K562 (cell line): ENCODE results near the gene RHPN2. TPM values are rescaled to one million over a fixed set of nuclear protein-coding genes. Genes with fewer than 3 reads are reported as not detected.
A peak's percentile ranks its signal among the peaks of the same experiment; 100 is the strongest.

Experiments used
- ATAC-seq: fragments of 200-7000 bp; cut with Tn5 transposase; 3 replicates; pipeline ENCODE4 v1.9.1; 2020; ENCODE audit warnings: moderate library complexity
- BruUV-seq: library from RNA; stranded (reverse); fragments of 400-500 nt; replicated peaks from 2 replicates; lab custom pipeline; 2021; lab: Mats Ljungman, UMichigan
- CTCF ChIA-PET: fragments of 300-600 bp; formaldehyde crosslinking; extraction: SDS; loops from one replicate; lab custom pipeline; 2021; ENCODE audit warnings: low intra/inter-chr PET ratio; lab: Yijun Ruan, JAX
- POLR2A ChIA-PET: fragments of 300-600, 350-650 bp; sonication (Branson Sonifier 250); formaldehyde crosslinking; extraction: SDS; loops from one replicate; lab custom pipeline; 2021; ENCODE audit warnings: antibody characterized with exemption, inconsistent platforms; lab: Yijun Ruan, JAX
- DNase-seq, 4 experiments: peaks; one replicate each; pipeline versions ENCODE4 v3.0.0 to v3.0.0-alpha.2; 2011 to 2018; ENCODE audit warnings: low spot score in 3 of 4, mixed read lengths in 3 of 4; ENCODE audit errors: extremely low read depth in 1 of 4
- FAIRE-seq: peaks from 2 replicates; lab custom pipeline; 2011; peaks lifted over from hg19 to GRCh38; lab: Jason Lieb, UNC
- H2AFZ ChIP-seq: 2 replicates; pipeline ENCODE4 v1.6.0; 2011; ENCODE audit warnings: low read depth, low read length, control low read depth, inconsistent platforms
- H3K27ac ChIP-seq: fragments of 200-600 bp; 3 replicates; pipeline ENCODE4 v1.8.0; 2011; ENCODE audit warnings: low read depth, mild to moderate bottlenecking, control low read depth, inconsistent platforms, low read length, moderate library complexity, mixed read lengths; ENCODE audit errors: extremely low read depth
- H3K27me3 ChIP-seq, 2 experiments: fragments of 300-600 bp in 1 of 2; 2 replicates in 1 of 2; 3 replicates in 1 of 2; pipeline versions ENCODE4 v1.6.0 to v1.8.0; 2011; ENCODE audit warnings: inconsistent platforms in 2 of 2, low read length in 2 of 2, mild to moderate bottlenecking in 1 of 2, mixed read lengths in 1 of 2, moderate library complexity in 1 of 2; ENCODE audit not compliant: control insufficient read depth in 2 of 2, insufficient read depth in 2 of 2
- H3K36me3 ChIP-seq: fragments of 300-600 bp; 3 replicates; pipeline ENCODE4 v1.8.0; 2011; ENCODE audit warnings: mild to moderate bottlenecking, low read length, inconsistent platforms; ENCODE audit not compliant: control insufficient read depth, insufficient read depth
- H3K4me1 ChIP-seq, 2 experiments: fragments of 200-600 bp in 1 of 2; replicated peaks in 1 of 2; 2 replicates in 1 of 2; 3 replicates in 1 of 2; pipeline versions ENCODE4 v1.5.1 to v1.8.0; 2011; ENCODE audit warnings: inconsistent platforms in 2 of 2, low read length in 2 of 2, mild to moderate bottlenecking in 1 of 2, mixed read lengths in 1 of 2, moderate library complexity in 1 of 2; ENCODE audit not compliant: control insufficient read depth in 2 of 2, insufficient read depth in 2 of 2
- H3K4me2 ChIP-seq: 2 replicates; pipeline ENCODE4 v1.6.1; 2011; ENCODE audit warnings: low read length, control low read depth, inconsistent platforms, mixed read lengths; ENCODE audit not compliant: insufficient read depth
- H3K4me3 ChIP-seq: fragments of 200-600 bp; sonication (generic), shearing (Covaris generic); 2 replicates; pipeline ENCODE4 v1.5.1; 2016; ENCODE audit warnings: control low read depth, inconsistent platforms
- H3K79me2 ChIP-seq: fragments of 200-600 bp; 3 replicates; pipeline ENCODE4 v1.8.0; 2011; ENCODE audit warnings: low read length, inconsistent platforms; ENCODE audit not compliant: control insufficient read depth, insufficient read depth
- H3K9ac ChIP-seq, 2 experiments: 2 replicates each; pipeline versions ENCODE4 v1.6.0 to v1.6.1; 2011; ENCODE audit warnings: low read depth in 2 of 2, low read length in 2 of 2, control low read depth in 1 of 2, inconsistent platforms in 1 of 2, mild to moderate bottlenecking in 1 of 2, mixed read lengths in 1 of 2; ENCODE audit not compliant: insufficient read depth in 1 of 2
- H3K9me1 ChIP-seq: one replicate; pipeline ENCODE4 v1.6.0; 2011; ENCODE audit warnings: inconsistent platforms, mild to moderate bottlenecking, low read length, moderate library complexity; ENCODE audit not compliant: control insufficient read depth, insufficient read depth
- H3K9me3 ChIP-seq: replicated peaks from 2 replicates; pipeline ENCODE4 v1.5.1; 2011; ENCODE audit warnings: low read depth, low read length, inconsistent platforms; ENCODE audit not compliant: control insufficient read depth, insufficient read depth
- H4K20me1 ChIP-seq: replicated peaks from 2 replicates; pipeline ENCODE4 v1.6.1; 2011; ENCODE audit warnings: low read length, inconsistent platforms, mixed read lengths; ENCODE audit not compliant: control insufficient read depth, insufficient read depth
- ATF1 ChIP-seq, 2 experiments: fragments of 450-650 bp in 1 of 2; IDR thresholded peaks; 2 replicates each; pipeline ENCODE4 v1.6.1; 2016; ENCODE audit warnings: missing compliant biosample characterization in 1 of 2, missing genetic modification characterization in 1 of 2
- CGGBP1 ChIP-seq: fragments of 250-450 bp; sonication (Bioruptor Pico); IDR thresholded peaks from 2 replicates; pipeline ENCODE4 v1.9.0; 2021; ENCODE audit warnings: mild to moderate bottlenecking
- CUX1 ChIP-seq: fragments of 200-800 bp; sonication (Bioruptor generic); IDR thresholded peaks from 2 replicates; pipeline ENCODE4 v1.6.1; 2016; ENCODE audit warnings: missing genetic modification characterization, missing compliant biosample characterization
- EGR1 ChIP-seq: fragments of 450-650 bp; conservative IDR thresholded peaks from 2 replicates; pipeline ENCODE4 v1.6.1; 2017; ENCODE audit warnings: mild to moderate bottlenecking
- KLF10 ChIP-seq: fragments of 250-450 bp; sonication (Bioruptor Pico); IDR thresholded peaks from 2 replicates; pipeline ENCODE4 v1.6.1; 2021; ENCODE audit warnings: matching md5 sums
- NR2C1 ChIP-seq, 2 experiments: fragments of 450-650 bp; IDR thresholded peaks; 2 replicates each; pipeline ENCODE4 v1.6.1; 2017; ENCODE audit warnings: mild to moderate bottlenecking in 2 of 2, antibody characterized with exemption in 1 of 2, inconsistent platforms in 1 of 2, missing compliant biosample characterization in 1 of 2, missing genetic modification characterization in 1 of 2
- RFX5 ChIP-seq: IDR thresholded peaks from 2 replicates; pipeline ENCODE4 v1.6.1; 2011; ENCODE audit warnings: low read depth, mild to moderate bottlenecking, improper control_type of control experiment, low read length
- STAT5B ChIP-seq: fragments of 250-450 bp; sonication (Bioruptor Pico); IDR thresholded peaks from 2 replicates; pipeline ENCODE4 v1.8.0; 2021; ENCODE audit warnings: mild to moderate bottlenecking, inconsistent platforms
- SUPT5H ChIP-seq: fragments of 450-650 bp; IDR thresholded peaks from 2 replicates; pipeline ENCODE4 v1.6.1; 2016
- ZFP36 ChIP-seq: fragments of 150-350 bp; IDR thresholded peaks from 2 replicates; pipeline ENCODE4 v1.6.1; 2018; ENCODE audit warnings: low read length, low read depth; ENCODE audit not compliant: partially characterized antibody
- WGBS: fragments of 100-300 bp; shearing (Covaris generic); methylation state at CpG from one replicate; pipeline ENCODE4 v1.1.6; 2016; ENCODE audit warnings: low coverage, mixed read lengths; ENCODE audit not compliant: insufficient coverage; ENCODE audit errors: missing lambda C conversion rate; 5-methylcytosine and 5-hydroxymethylcytosine counted together
- in situ Hi-C: fragments of 300-500 bp; cut with MboI; formaldehyde crosslinking; loops from 4 replicates; pipeline ENCODE4 v1.15.0; 2018; ENCODE audit warnings: inconsistent platforms, mixed read lengths
- intact Hi-C: fragments of 100-400 bp; cut with micrococcal nuclease; formaldehyde crosslinking; loops from 2 replicates; pipeline ENCODE4 v1.14.2; 2022
- polyA plus RNA-seq, 8 experiments: library from polyadenylated mRNA; depleted of rRNA in 4 of 8; stranded (reverse) in 5 of 8; unstranded in 3 of 8; fragments of >200 nt; fragmentation: Nextera tagmentation in 2 of 8; fragmentation: Illumina TruSeq in 1 of 8; extraction: Ambion mirVana in 2 of 8; extraction: Trizol in 1 of 8; gene quantifications; 2 replicates each; pipeline versions ENCODE4 v1.2.1 to v1.2.3, GENCODE V29; 2011 to 2014; ENCODE audit warnings: inconsistent platforms in 1 of 8, missing spikeins in 1 of 8
- total RNA-seq, 7 experiments: library from RNA; depleted of rRNA in 6 of 7; stranded (reverse); fragments of >200 nt in 6 of 7; fragmentation: Illumina TruSeq in 2 of 7; extraction: Trizol in 2 of 7; gene quantifications; 2 replicates each; pipeline versions ENCODE4 v1.2.1 to v1.2.3, GENCODE V29; 2011 to 2021; ENCODE audit warnings: low replicate concordance in 1 of 7

Gene RHPN2
- total and polyA plus RNA-seq, 9 of the 15 experiments (the other 6 are each of a cell fraction or from before 2014, with no cell fraction given), result 0.63 to 9.9 (median 3.2) TPM

- in situ Hi-C loops (loop anchor here (5.0 kb wide), 1 partner anchor 151 kb away; no protein-coding TSS in a partner anchor), intact Hi-C loops (loop anchor here (5.0 to 10.0 kb wide), 3 partner anchors 206 to 404 kb away; partner anchors contain the start of genes CEBPG and NUDT19)
- ATAC-seq, result no peak
- POLR2A ChIA-PET, result interaction anchor here (0.6 to 1.0 kb wide), 4 partner anchors 14 to 666 kb away, joined by 3 to 6 read pairs (median 3); no protein-coding TSS in a partner anchor
- WGBS, result 7% methylated on average over 21 of the region's 21 CpGs
- peak overlapping the region; percentile 72 for H3K4me3 ChIP-seq
- DNase-seq, result no peak
- H2AFZ ChIP-seq, result peak overlapping the region; percentile 78
- H3K4me1 ChIP-seq, result peaks cover 0 to 18% of the 10 kb centered on the region in 2 experiments; a peak in 4 of 5 replicates
- BruUV-seq, result TSS peak; percentile 70
- H3K36me3 ChIP-seq, result 0 out of 3 replicates have a peak, but pooled peaks cover 5% of the 10 kb centered on the region
- H3K27ac ChIP-seq, result no peak overlapping the region; the same call in 2 of the 3 replicates
- H4K20me1 ChIP-seq, result no peaks in the 10 kb centered on the region
- no peak for FAIRE-seq
- H3K27me3 ChIP-seq, result no peaks in the 10 kb centered on the region
- CTCF ChIA-PET, result no interaction called here
- no peak for TF ChIP-seq NR2C1 (IDR thresholded peaks at IDR 0.05)
- no peak for TF ChIP-seq NR2C1 (tag; IDR thresholded peaks at IDR 0.05)
- no peak for TF ChIP-seq ATF1 (CRISPR knock-in tag; IDR thresholded peaks at IDR 0.05)
- TF ChIP-seq ATF1 (tag; IDR thresholded peaks at IDR 0.05), result no peak
- TF ChIP-seq STAT5B (CRISPR knock-in tag), result no peak
- TF ChIP-seq CGGBP1 (CRISPR knock-in tag), result no peak
- no peak for TF ChIP-seq KLF10
- TF ChIP-seq ZFP36, result no peak
- no peak for TF ChIP-seq SUPT5H
- no peak for TF ChIP-seq CUX1 (CRISPR knock-in tag)
- TF ChIP-seq EGR1, result no peak
- no peak for TF ChIP-seq RFX5
- H3K9me1 ChIP-seq, result no peaks in the 10 kb centered on the region
- H3K79me2 ChIP-seq, result peaks cover 6% of the 10 kb centered on the region
- peak overlapping the region; percentile 46 to 88; a peak in 3 of 4 replicates for H3K9ac ChIP-seq
- H3K9me3 ChIP-seq, result no peaks in the 10 kb centered on the region
- peak overlapping the region; percentile 93 for H3K4me2 ChIP-seq
These were observed 93.6 kb downstream of the RHPN2 start for GRCh38 chr19:32971012-32971595.
